GM21576 (cell line): ENCODE measurements around the gene STK25.
"Not testable (repeated sequence)": the region's sequence is repeated elsewhere in the genome, so short reads cannot be mapped to it uniquely, and the experiment has no call there.

ENCODE experiments used
- ATAC-seq: cut with Tn5 transposase; IDR thresholded peaks from one replicate; pipeline ENCODE4 v1.9.1; 2021; ENCODE audit warnings: mild to moderate bottlenecking, moderate library complexity; ENCODE audit not compliant: unreplicated experiment

STK25 gene

DNA sequence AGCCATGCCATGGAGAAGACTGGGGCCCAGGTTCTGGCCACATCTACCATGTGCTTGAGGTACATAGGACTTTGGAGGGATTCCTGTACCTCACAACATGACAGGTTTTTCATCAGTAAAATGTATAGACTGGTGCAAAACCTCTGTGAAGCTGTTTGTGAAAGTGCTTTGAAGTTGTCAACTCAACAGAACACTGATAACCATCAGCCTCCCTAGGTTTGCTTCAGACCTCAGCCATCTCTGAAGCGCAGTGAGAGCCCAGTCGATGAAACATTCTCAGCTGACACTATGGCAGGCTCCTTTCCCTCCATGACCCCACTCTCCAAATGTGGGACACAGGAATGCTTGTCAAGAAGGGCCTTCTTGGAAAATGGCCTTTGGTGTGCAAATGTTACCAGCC is 38.6 kb downstream of the STK25 start:
- no peak for ATAC-seq

DNA sequence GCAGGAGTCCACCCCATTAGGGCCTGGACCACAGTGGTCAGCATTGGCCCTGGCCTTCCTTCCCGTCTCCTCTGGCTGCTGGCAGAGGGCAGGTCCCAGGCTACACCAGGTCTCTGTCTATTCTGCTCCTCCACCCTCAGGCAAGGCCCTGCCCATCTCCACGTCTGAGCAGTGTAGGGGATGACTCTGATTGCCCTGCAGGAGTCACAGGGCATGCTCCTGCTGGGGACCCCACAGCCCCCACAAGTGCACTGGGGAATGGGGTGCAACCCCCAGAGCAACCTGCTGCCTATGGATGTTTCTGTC is 40.0 kb downstream of the STK25 start:
- no peak for ATAC-seq

DNA sequence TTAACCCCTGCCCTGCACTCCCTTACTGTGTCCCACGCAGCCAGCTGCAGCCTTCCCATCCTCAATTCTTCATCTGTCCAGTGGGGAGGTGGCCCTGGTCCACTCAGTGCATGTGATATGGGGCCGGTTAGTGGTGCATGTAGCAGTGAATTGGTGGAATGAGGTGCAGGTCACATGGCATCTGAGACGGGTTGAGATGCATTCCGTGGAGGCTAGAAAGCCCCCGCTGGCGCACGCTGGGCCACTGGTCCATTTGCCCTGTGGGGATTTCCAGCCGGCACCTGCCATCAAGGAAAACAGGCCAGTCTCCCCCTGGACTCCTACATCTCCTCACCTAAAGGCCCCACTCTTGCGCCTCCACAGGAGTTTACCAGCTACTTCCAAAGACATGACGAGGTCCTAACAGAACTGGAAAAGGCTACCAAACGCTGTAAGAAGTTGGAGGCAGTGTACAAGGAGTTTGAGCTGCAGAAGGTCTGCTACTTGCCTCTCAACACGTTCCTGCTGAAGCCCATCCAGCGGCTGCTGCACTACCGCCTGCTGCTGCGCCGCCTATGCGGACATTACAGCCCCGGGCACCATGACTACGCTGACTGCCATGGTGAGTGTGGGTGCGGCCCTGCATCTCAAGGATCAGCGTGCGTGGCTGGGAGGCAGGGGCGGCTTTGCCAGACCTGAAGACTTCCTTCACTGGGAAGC is 40.5 kb downstream of the STK25 start:
- no peak for ATAC-seq

DNA sequence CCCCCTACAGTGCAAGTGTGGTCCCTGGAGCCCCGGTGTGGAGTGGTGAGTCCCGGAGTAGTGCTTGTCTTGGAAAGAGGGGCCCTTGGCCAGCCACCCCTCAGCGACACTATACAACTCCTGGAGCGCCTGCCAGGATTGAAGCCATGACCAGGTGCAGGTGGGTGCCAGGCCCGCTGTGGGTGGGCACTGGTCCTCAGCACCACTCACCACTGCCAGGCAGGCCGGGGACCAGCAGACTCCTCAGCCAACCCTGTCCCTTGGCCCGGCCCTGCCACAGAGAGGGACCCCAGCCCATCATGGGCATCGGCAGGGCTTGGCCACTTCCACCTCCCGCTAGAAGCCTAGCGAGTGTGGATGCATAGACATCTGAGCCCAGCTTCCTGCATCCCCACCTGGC is 42.2 kb downstream of the STK25 start:
- no peak for ATAC-seq

DNA sequence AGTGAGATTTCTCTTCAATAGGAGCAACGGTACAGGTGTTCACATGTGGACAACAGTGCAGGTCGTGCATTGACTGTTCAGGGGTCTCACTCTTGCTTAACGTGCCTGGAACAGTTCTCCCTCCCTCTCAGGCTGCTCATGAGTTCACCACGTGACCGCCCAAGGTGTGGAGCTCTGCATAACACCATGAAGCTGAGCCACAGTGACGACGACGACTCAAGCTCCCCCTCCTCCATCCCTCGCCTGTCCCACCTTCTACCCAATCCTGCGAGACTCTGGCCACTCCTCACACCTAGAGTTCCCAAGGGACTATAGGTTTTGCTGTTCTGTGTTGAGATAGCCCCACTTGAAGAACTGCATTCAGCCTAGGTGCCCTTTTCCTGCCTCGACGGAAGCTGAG is 42.8 kb downstream of the STK25 start:
- no peak for ATAC-seq

DNA sequence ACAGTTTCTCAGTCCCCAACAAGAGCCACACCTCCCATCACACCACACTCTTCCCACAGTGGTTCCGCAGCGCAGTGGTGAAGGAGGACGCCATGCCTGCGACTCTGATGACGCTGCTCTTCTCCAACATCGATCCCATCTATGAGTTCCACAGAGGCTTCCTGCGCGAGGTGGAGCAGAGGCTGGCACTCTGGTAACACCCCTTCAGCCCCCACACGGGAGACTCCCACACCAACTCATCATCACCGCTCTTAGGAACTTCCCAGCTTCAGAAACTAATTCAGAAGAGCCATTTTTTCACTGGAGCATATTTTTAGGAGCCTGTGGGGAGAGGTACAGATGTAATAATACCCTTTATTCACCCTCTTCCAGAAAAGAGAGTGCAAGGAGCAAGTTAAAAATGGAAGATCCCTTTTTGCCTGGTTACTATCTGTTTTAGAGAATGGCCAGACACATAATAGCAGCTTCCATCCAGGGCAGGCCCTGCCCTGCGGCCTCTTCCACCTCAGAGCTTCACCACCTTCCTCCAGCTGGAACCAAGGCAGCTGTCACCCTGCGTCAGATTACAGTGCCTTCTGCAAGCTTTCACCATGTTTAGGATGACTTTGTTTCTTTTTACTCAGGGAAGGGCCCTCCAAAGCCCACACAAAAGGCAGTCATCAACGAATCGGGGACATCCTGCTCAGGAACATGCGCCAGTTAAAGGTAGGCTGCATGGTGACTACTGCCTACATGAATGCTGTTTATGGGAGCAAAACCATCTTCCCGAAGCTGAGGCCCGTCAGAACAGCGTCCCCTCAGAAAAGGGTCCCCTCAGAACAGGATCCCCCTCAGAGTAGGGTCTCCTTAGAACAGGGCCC is 44.9 kb downstream of the STK25 start:
- ATAC-seq = no peak

DNA sequence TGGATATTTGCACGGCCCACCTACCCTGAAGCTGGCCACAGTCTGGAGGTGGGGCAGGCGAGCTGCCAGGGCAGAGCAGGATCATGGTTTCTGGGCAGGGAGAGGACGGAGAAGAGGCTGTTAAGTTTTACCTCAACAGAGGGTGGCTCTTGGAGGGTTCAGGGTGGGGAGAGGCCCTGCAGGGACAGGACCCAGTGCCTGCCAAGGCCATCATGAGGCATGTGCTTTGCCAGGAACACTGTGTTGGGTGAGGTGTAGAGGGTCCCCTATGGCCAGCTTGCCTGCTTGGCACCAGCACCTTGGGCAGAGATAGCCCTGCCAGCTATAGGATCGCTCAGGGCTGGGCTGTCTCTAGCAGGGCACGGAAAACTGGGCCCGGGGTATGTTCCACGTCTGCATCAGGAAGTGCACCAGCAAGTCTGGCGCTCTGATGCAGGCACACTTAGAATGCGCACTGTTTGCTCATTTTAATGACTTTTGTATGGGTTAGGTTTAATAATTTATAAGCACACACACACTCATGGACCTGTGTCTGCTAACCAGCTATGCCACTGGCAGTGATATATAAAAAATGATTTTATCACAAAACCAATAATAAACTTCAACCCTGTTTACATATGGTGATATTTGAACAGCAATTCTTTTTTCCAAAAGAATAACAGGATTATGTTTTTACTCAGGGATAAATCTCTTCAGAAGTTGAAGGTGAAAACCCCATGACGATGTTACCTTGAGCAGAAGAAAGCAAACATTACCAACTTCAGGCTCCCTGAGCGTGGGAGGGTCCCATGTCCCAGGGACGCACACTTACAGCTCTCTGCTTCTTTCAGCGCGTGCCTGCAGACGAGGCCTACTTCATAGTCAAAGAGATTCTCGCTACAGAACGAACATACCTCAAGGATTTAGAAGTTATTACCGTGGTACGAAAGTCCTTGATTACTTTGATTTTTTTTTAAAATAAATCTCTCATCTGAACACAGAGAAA is 46.4 kb downstream of the STK25 start:
- ATAC-seq = no peak

DNA sequence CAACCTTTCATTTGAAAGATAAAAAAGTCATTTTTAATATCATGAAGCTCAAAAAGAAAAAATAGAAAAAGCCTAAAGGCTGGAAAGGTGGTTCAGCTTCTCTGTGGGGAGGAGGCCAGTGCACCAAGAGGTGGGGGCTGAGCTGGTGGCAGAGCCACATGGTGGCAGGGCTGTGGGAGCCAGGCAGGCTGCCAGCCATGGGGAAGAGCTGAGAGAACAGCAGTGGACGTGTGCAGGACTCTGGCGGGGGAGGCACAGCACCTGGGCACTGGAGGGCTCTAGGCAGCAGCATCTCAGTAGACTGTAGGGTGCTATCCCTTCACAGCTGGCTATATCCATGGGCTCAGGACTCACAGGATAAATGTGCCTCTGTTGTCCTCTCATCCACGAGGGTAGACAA is 47.8 kb downstream of the STK25 start:
- no peak for ATAC-seq

DNA sequence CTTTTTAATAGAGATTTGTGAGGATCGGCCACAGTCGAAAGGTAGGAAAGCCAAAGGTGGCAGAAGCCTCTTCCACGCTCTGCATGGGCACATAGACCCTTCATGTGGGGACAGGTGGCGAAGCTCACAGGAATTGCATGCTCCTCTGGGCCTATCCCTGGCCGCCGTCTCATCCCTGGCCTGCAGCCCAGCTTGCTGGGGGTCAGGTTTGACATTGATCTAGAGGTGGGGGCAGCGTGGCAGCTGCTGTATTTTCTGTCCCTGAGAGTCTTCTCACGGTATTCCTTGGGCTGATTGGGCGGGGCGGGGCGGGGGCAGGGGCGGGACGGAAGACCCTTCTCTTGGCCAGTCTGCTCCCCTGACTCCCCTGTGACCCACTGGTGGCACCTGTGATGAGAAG is 48.9 kb downstream of the STK25 start:
- no peak for ATAC-seq

DNA sequence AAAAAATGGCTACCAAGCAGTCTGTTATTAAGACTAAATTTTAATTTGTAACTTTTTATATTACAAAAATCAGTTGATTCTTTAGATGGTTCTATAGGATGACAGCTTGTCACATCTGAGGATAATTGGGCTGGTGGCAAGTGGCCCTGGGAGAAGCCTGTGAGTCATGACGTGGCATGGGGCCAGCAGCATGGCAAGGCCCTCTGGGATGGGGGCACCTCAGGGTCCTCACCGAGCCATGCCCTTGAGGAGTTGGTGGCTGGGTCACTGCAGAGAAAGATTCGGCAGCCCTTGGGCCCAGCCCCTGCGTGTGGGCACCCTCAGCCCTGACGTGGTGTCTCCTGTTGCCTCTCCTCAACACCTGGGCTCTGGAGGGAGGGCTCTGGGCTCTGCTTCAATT is 49.7 kb downstream of the STK25 start:
- ATAC-seq = no peak

DNA sequence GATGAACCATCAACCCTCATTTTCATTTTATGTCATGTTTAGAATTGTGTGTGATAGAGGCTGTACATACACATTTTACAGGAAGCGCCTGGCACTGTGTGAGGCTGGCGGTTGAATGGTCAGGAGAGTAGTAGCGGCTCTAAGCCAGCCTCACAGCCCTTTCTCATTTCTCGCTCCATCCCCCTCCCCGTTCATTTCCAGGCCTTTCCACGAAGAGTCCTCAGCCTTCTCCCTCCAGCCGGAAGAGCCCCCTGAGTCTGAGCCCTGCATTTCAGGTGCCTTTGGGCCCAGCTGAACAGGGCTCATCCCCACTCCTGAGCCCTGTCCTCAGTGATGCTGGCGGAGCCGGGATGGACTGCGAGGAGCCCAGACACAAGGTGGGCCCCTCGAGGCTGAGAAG is 51.8 kb downstream of the STK25 start:
- ATAC-seq = no peak

DNA sequence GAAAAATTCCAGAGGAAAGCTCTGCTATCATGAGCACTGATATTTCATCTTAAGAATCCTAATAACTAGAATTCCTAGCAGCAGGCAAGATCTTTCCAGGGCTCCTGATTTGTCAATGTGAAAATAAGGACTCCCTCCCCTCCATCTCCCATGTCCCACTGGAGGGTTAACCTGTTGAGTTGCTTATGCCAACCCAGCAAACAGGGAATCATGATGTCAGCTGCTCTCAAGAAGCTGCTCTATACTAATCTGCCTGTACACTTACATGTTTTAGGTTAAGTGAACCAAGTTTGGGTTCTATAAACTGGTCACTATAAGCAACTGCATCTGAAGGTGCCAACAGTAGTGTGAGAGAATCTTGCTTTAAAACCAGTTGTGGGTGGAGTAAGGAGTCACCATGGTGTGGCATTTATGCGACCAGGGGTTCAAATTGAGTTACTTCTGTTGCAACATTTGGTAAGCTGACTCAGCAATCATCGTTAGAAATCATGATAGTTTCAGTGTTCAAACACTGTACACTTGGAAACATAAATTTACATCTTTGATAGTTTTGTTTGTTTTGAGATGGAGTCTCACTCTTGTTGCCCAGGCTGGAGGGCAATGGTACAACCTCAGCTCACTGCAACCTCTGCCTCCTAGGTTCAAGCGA is 53.4 kb downstream of the STK25 start:
- ATAC-seq = no peak

DNA sequence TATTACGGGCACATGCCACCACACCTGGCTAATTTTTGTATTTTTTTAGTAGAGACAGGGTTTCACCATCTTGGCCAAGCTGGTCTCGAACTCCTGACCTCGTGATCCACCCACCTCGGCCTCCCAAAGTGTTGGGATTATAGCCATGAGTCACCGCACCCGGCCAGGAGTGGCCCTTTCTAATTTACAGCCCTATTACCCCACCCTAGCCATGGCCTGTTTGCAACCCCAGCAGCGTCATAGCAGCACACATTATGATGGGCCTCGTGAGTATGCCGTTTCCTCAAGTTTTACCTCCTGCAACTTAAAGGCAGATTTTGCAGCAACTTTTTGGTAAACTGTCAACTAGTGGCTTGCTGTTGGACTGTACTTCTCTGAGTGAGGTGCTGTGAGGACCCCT is 54.5 kb downstream of the STK25 start:
- ATAC-seq = not testable (repeated sequence)

DNA sequence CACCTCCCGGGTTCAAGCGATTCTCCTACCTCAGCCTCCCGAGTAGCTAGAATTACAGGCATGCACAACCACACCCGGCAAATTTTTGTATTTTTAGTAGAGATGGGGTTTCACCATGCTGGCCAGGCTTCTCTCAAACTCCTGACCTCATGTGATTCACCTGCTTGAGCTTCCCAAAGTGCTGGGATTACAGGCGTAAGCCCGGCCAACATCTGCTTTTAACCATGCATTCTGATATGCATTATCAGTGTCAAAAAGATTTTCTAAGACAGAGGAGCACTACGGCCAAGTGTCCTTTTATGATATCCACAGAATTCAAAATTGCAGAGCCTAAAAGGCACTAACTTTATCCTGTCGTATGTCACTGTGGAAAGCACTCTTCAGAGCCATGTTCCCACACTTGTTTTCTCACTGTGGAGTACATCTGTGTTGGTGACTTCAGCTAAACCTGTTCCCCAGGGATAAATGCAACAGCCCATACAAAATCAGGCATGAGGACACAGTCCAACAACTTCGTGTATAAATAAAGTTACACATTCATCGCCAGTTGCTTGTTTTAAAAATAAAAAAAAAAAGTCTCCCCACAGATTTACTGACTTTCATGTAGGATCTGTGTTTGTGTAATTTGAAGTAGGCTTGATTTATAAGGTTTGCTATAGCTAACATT is 56.4 kb downstream of the STK25 start:
- no peak for ATAC-seq

DNA sequence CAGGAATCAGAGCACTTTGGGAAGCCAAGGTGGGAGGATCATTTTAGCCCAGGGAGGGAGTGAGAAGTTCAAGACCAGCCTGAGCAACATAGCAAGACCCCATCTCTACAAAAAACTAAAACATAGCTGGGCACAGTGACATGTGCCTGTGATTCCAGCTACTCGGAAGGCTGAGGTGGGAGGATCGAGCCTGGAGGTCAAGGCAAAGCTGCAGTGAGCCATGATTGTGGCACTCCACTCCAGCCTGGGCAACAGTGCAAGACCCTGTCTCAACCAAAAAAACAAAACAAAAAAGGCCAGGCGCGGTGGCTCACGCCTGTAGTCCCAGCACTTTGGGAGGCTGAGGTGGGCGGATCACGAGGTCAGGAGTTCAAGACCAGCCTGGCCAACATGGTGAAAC is 58.3 kb downstream of the STK25 start:
- not testable (repeated sequence) for ATAC-seq

DNA sequence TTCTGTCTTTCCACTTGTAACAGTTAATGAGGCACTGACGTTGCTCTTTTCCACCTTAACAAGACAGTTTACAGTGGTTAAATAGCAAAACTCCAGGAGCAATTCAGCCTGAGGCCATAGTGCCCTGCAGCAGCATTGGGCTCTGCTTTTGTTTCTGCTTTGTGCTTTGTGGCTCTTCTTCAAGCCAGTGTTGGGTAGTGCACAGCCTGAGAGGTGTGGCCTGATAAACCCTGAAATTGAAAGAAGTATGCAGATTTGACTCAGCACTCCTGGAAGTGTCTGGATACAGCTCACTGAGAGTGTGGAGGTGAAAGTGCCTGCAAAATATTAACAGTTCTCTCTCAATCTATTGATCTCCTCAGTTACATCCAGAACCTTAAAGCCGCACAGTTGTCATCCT is 63.0 kb downstream of the STK25 start:
- ATAC-seq = no peak

DNA sequence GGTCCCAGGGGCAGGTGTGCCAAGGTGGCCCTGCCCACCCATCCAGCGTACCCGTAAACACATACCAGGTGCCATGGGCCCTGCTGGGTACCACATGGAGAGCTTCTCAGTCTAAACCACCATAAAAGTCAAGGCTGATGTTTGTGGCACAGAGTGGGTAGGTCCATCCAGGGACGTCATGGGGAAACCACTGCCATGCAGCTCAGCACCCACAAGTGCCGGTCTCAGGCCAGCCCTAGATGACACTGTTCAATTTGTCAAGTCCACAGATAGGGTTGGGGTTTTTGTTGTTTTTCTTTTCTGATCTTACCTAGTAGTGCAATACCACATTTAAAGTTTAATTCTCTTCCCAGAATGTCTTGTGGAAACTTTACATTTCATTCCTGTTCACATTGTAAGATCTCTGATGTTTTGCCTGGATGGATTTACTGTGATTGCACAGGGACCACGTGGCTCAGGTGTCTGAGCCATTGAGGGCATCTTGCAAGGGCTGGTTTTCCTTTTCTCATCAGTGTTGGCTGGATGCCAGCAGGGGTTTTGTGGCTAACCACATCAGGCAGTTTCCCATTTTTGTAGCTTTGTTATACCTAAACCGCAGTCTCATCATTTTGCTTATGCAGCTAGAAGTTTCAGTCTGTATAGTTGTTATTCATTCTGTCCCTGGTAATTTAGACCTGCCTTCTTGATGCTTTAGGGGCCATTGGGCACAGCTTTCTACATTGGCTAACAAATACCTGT is 64.7 kb downstream of the STK25 start:
- no peak for ATAC-seq
